ENCODE measurements around the gene FAM174B. TPM values are rescaled to one million over a fixed set of nuclear protein-coding genes. Genes with fewer than 3 reads are reported as not detected.
A peak's percentile ranks its signal among the peaks of the same experiment; 100 is the strongest.

Gene FAM174B
- total and polyA plus RNA-seq, 3 donors from 2014 or later: 15.7 to 18.7 (median 18.6) TPM

DNA sequence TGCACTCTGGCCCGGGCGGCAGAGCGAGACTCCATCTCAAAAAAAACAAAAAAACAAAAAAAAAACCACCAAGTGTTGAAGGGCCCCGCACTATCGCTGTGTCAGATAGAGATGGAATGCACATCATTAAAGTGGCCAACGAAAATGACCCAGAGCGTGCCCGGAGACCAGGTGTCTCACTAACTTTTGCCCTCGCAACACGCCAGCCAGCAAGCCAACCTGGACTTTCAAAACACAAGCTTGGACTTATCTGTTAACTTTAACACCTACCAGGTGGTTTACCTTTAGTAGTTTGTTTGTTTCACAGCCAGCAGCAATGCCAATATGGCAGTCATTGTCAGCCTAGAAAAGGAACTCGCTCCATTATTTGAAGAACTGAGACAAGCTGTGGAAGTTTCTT, 28.6 kb downstream of the FAM174B start:
- no peak overlapping the region for H3K4me3 ChIP-seq
- no peak overlapping the region for H3K27ac ChIP-seq
- no peaks in the 10 kb centered on the region for H3K9me3 ChIP-seq
- intact Hi-C loops (cut with DNase I; ENCODE audit: low total_unique reads): loop anchor here (10.0 kb wide), 1 partner anchor 102 kb away; no protein-coding TSS in a partner anchor
- 93 to 97% methylated on average over 11 of the region's 11 CpGs for WGBS, 2 donors
- DNase-seq: no peak
- no peaks in the 10 kb centered on the region for H3K36me3 ChIP-seq (ENCODE audit: low read depth, missing control alignments)
- no peaks in the 10 kb centered on the region for H3K27me3 ChIP-seq
- H3K4me1 ChIP-seq: peaks cover 13% of the 10 kb centered on the region
- TF ChIP-seq POLR2A (IDR thresholded peaks at IDR 0.05): no peak
- TF ChIP-seq, protein P1, sequence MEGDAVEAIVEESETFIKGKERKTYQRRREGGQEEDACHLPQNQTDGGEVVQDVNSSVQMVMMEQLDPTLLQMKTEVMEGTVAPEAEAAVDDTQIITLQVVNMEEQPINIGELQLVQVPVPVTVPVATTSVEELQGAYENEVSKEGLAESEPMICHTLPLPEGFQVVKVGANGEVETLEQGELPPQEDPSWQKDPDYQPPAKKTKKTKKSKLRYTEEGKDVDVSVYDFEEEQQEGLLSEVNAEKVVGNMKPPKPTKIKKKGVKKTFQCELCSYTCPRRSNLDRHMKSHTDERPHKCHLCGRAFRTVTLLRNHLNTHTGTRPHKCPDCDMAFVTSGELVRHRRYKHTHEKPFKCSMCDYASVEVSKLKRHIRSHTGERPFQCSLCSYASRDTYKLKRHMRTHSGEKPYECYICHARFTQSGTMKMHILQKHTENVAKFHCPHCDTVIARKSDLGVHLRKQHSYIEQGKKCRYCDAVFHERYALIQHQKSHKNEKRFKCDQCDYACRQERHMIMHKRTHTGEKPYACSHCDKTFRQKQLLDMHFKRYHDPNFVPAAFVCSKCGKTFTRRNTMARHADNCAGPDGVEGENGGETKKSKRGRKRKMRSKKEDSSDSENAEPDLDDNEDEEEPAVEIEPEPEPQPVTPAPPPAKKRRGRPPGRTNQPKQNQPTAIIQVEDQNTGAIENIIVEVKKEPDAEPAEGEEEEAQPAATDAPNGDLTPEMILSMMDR (IDR thresholded peaks at IDR 0.05): no peak

DNA sequence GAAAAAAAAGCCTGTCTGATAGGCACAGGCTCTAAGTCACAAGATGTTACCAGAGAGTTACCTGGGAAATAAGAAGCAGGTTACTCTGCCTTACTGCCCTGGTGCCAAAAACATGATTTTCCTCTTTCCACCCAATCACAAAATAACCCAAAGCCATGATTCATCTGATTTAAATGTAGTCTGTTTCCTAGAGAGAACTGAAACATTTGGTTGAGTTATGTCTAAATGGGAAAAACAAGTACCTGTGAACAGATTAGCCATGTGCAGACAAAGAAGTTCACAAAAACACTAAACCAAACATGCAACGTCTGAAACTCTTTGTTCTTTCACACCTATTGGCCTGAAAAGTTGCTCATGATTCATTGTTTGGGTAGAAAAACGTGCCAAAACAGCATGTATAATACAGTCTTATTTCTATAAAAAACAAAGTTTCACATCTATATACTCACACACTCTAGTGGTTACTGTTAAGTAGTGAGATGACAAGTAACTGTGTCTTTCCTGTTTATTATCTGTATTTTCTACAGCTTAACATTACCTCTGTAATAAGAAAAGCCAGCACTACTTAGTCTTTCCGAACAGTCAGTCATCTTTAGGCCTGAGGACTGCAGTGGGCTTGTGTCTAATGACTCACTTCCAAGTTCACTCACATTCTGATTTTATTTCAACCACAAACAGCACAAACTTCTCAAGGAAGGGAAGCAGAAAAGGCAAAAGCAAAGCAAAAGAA, 30.2 kb downstream of the FAM174B start:
- H3K27ac ChIP-seq: peak overlapping the region in 1 of 2 donors; percentile 61
- H3K4me1 ChIP-seq: peaks cover 13% of the 10 kb centered on the region
- no peak for DNase-seq
- no peaks in the 10 kb centered on the region for H3K36me3 ChIP-seq (ENCODE audit: low read depth, missing control alignments)
- TF ChIP-seq, protein P1 (IDR thresholded peaks at IDR 0.05): no peak
- TF ChIP-seq POLR2A (IDR thresholded peaks at IDR 0.05): no peak
- H3K4me3 ChIP-seq: no peak overlapping the region
- no peaks in the 10 kb centered on the region for H3K27me3 ChIP-seq
- no peaks in the 10 kb centered on the region for H3K9me3 ChIP-seq
- intact Hi-C loops (cut with DNase I; ENCODE audit: low total_unique reads): loop anchor here (10.0 kb wide), 1 partner anchor 101 kb away; no protein-coding TSS in a partner anchor
- WGBS, 2 donors: 59 to 72% methylated on average over 3 of the region's 3 CpGs

DNA sequence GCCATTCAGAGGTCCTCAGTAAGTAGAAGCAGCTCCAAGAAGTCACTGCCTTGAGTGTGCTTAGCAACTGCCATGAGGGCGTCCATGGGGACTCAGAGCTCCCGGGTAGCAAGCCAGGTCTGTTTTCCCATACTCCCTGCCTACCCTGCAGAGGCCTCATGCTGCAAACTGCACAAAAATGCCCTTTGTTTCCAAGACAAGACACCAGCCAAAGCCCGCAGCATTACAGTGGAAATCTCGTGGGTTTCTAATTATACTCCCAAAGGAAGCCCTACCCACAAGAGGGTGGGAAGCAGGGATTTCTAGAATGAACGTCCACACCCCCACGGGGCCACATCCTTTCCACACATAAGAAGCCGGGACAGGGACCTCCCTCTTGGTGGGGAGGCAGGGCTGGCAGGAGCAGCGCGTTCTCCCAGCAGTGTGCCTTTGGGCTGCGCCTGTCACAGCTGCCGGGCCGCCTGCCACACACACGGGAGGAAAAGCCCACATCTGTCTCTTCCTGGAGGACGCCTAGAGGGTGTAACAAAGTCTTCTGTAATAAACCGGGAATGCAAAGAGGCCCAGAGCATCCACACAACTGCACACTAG, 31.1 kb downstream of the FAM174B start:
- Histone ChIP-seq H3K4me1 (peaks cover 13% of the 10 kb centered on the region), H3K27ac (peak overlapping the region; percentile 61 to 65), H3K4me3 (no peak overlapping the region), H3K36me3 (ENCODE audit: low read depth, missing control alignments) (no peaks in the 10 kb centered on the region), H3K27me3 (no peaks in the 10 kb centered on the region), H3K9me3 (no peaks in the 10 kb centered on the region)
- WGBS, 2 donors: 34 to 48% methylated on average over 14 to 15 of the region's 15 CpGs
- TF ChIP-seq, protein P1 (IDR thresholded peaks at IDR 0.05): no peak
- no peak for TF ChIP-seq POLR2A (IDR thresholded peaks at IDR 0.05)
- DNase-seq: peak; percentile 62
- intact Hi-C loops (cut with DNase I; ENCODE audit: low total_unique reads): loop anchor here (10.0 kb wide), 1 partner anchor 100 kb away; no protein-coding TSS in a partner anchor

DNA sequence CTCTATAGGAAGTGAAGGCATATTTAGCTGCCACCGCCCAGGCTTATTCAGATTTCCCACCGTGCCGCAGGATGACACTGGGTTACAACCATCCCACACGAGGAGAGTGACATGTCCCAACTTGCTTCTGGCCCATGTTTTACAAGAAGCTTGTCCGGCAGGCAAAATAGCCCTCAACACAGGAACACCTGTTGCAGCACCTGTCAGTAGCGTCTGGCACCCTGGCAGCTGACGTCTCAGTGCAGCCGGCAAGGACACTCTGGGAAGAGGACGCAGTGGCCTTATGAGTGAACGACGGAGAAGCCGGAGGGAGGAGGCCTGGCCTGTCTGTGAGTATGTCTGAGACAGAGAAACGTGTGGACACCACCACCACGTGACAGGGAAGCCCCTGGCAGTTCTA, 32.1 kb downstream of the FAM174B start:
- Histone ChIP-seq H3K4me3 (no peak overlapping the region), H3K36me3 (ENCODE audit: low read depth, missing control alignments) (no peaks in the 10 kb centered on the region), H3K4me1 (peaks cover 13% of the 10 kb centered on the region), H3K27ac (no peak overlapping the region), H3K9me3 (no peaks in the 10 kb centered on the region), H3K27me3 (no peaks in the 10 kb centered on the region)
- no peak for TF ChIP-seq POLR2A (IDR thresholded peaks at IDR 0.05)
- TF ChIP-seq, protein P1 (IDR thresholded peaks at IDR 0.05): no peak
- WGBS, 2 donors: 90 to 97% methylated on average over 14 of the region's 14 CpGs
- DNase-seq: no peak
- intact Hi-C loops (cut with DNase I; ENCODE audit: low total_unique reads): loop anchor here (10.0 kb wide), 1 partner anchor 99 kb away; no protein-coding TSS in a partner anchor

All from testis (tissue), 3 donors.